ENCODE results near the gene ADAMTS16.

ADAMTS16 gene

DNA sequence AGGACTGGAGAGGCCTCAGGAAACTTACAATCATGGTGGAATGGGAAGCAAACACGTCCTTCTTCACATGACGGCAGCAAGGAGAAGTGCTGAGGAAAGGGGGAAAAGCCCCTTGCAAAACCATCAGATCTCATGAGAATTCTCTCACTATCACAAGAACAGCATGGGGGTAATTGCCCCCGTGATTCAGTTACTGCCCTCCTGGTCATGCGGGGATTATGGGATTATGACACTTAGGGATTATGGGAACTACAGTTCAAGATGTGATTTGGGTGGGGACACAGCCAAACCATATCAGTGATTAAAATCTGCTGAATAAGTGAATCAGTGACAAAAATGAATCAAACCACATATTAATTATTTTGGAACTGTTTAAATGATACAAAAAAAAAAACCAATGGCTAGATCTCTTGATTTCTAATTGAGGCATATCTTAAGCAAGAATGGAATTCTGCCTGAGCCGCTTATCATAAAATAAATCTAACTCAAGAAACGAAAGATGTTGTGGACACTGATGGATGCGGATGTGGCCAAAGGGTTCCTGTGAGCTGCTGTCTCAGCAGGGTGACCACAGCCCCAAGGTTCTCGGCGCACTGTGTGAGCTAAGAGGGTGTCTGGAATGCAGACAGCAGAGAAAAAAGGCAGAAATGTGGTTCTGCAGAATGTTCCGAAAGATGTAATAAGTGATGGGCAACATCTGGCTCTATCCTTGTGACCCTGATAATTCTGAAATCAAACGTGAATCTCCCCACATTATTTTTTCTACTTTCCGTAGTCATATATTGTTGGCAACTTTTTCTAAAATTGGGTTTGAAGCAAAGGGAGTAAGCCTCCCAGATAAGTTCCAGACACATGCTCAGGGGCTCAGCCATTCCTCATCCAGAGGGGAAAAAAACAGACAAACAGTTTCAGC lies 175.2 kb downstream of the ADAMTS16 start:
- H3K9me3 ChIP-seq (ENCODE audit: low read depth, low read length), result no peaks in the 10 kb centered on the region
- no peak overlapping the region for H3K9ac ChIP-seq (ENCODE audit: insufficient read length)
- H3K27ac ChIP-seq, result no peak overlapping the region
- no peak for DNase-seq (ENCODE audit: low read depth, low spot score)
- no peak overlapping the region for H3K4me3 ChIP-seq
- no peaks in the 10 kb centered on the region for H3K36me3 ChIP-seq (ENCODE audit: insufficient read depth, low read length)
- TF ChIP-seq FOXP2 (optimal IDR thresholded peaks at IDR 0.05; ENCODE audit: control extremely low read depth, extremely low read length, insufficient read depth) (no peak), EZH2 (IDR thresholded peaks at IDR 0.05) (no peak), POLR2AphosphoS5 (IDR thresholded peaks at IDR 0.05; ENCODE audit: borderline replicate concordance, low read depth, low read length) (no peak)

DNA sequence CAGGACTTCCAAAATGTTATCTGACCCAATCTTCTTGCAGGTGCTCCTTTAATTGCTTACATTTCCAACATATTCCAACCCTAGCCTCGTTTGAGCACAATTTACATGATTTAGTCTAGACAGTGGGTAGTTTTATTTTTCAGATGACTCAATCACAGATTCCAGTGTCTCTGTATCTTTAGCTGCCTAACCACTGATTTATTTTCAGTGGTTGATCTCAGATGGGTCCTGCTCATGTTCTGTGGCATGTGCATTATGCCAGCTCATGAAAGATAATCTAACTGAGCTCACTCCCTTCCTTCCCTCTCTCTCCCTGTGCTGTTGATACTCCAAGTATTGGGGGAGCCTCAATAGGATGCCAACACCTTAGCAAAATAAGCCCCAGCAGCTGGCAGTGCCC lies 176.2 kb downstream of the ADAMTS16 start:
- no peak overlapping the region for H3K9ac ChIP-seq (ENCODE audit: insufficient read length)
- no peak overlapping the region for H3K4me3 ChIP-seq
- DNase-seq (ENCODE audit: low read depth, low spot score), result no peak
- no peaks in the 10 kb centered on the region for H3K36me3 ChIP-seq (ENCODE audit: insufficient read depth, low read length)
- no peaks in the 10 kb centered on the region for H3K9me3 ChIP-seq (ENCODE audit: low read depth, low read length)
- TF ChIP-seq FOXP2 (optimal IDR thresholded peaks at IDR 0.05; ENCODE audit: control extremely low read depth, extremely low read length, insufficient read depth) (no peak), EZH2 (IDR thresholded peaks at IDR 0.05) (no peak), POLR2AphosphoS5 (IDR thresholded peaks at IDR 0.05; ENCODE audit: borderline replicate concordance, low read depth, low read length) (no peak)
- H3K27ac ChIP-seq, result no peak overlapping the region

DNA sequence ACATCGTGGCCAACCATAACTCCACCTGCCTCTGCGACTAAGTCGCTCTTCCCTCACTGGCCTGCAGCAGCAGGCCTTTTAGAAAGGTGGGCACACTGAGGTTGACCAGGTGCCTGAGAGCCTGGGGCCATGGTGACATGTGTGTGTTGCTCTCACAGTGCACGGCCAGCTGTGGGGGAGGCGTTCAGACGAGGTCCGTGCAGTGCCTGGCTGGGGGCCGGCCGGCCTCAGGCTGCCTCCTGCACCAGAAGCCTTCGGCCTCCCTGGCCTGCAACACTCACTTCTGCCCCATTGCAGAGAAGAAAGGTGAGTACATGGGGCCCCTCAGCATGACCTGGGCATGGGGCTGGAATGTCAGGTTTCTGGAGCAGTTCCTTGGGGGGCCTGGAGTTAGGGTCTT lies 177.8 kb downstream of the ADAMTS16 start:
- H3K36me3 ChIP-seq (ENCODE audit: insufficient read depth, low read length), result no peaks in the 10 kb centered on the region
- no peak overlapping the region for H3K4me3 ChIP-seq
- no peak overlapping the region for H3K27ac ChIP-seq
- no peak for TF ChIP-seq FOXP2 (optimal IDR thresholded peaks at IDR 0.05; ENCODE audit: control extremely low read depth, extremely low read length, insufficient read depth)
- no peak for TF ChIP-seq POLR2AphosphoS5 (IDR thresholded peaks at IDR 0.05; ENCODE audit: borderline replicate concordance, low read depth, low read length)
- TF ChIP-seq EZH2 (IDR thresholded peaks at IDR 0.05), result no peak
- no peak for DNase-seq (ENCODE audit: low read depth, low spot score)
- H3K9ac ChIP-seq (ENCODE audit: insufficient read length), result no peak overlapping the region
- H3K9me3 ChIP-seq (ENCODE audit: low read depth, low read length), result no peaks in the 10 kb centered on the region

- no peak overlapping the region for H3K27ac ChIP-seq
- TF ChIP-seq POLR2AphosphoS5 (IDR thresholded peaks at IDR 0.05; ENCODE audit: borderline replicate concordance, low read depth, low read length) (no peak), EZH2 (IDR thresholded peaks at IDR 0.05) (no peak), FOXP2 (optimal IDR thresholded peaks at IDR 0.05; ENCODE audit: control extremely low read depth, extremely low read length, insufficient read depth) (no peak)
- no peak overlapping the region for H3K9ac ChIP-seq (ENCODE audit: insufficient read length)
- DNase-seq (ENCODE audit: low read depth, low spot score), result no peak
- H3K36me3 ChIP-seq (ENCODE audit: insufficient read depth, low read length), result no peaks in the 10 kb centered on the region
- no peaks in the 10 kb centered on the region for H3K9me3 ChIP-seq (ENCODE audit: low read depth, low read length)
- H3K4me3 ChIP-seq, result no peak overlapping the region
Observed at GRCh38 chr5:5318426-5319190, 178.5 kb downstream of the ADAMTS16 start.

DNA sequence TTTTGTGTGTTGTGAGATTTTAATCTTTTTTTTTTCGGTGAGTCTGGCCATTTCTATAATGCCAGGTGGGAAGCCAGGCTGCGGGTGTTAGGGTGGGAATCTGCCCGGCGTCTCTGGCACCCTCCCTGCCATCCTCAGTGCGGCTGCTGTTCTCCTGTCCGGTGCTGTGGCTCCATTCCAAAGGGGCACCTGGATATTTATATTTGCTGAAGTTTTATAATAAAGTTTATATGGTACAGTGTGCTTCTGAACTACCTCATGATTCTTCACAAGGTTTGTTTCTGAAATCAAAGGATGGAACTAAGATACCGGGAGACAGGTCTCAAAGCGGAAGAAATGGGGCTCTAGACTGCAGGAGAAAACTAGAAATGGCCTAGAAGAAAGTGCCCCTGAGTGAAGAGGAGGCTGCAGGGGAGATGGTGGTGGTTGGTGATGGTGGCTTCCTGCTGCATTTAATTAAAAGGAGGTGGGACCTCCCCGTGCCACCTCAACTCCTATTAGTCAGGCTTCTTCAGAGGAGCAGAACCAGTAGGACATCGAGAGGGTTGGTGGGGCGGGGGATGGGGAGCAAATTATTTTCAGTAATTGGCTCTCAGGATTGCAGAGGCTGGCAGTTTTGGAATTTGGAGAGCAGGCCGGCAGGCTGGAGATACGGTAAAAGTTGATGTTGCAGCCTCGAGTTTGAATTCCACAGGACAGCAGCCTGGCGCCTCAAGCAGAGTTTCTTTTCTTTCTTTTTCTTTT lies 180.1 kb downstream of the ADAMTS16 start:
- DNase-seq (ENCODE audit: low read depth, low spot score), result no peak
- no peak overlapping the region for H3K27ac ChIP-seq

GRCh38 chr5:5321137-5321536 lies 181.0 kb downstream of the ADAMTS16 start:
- H3K9me3 ChIP-seq (ENCODE audit: low read depth, low read length), result no peaks in the 10 kb centered on the region
- no peak overlapping the region for H3K9ac ChIP-seq (ENCODE audit: insufficient read length)
- no peaks in the 10 kb centered on the region for H3K36me3 ChIP-seq (ENCODE audit: insufficient read depth, low read length)
- no peak overlapping the region for H3K4me3 ChIP-seq
- TF ChIP-seq FOXP2 (optimal IDR thresholded peaks at IDR 0.05; ENCODE audit: control extremely low read depth, extremely low read length, insufficient read depth), result no peak
- TF ChIP-seq POLR2AphosphoS5 (IDR thresholded peaks at IDR 0.05; ENCODE audit: borderline replicate concordance, low read depth, low read length), result no peak
- TF ChIP-seq EZH2 (IDR thresholded peaks at IDR 0.05), result no peak
- H3K27ac ChIP-seq, result no peak overlapping the region
- DNase-seq (ENCODE audit: low read depth, low spot score), result no peak

More for the DNA sequence above, 180.1 kb downstream of the ADAMTS16 start:
- no peak overlapping the region for H3K4me3 ChIP-seq
- no peak overlapping the region for H3K9ac ChIP-seq (ENCODE audit: insufficient read length)
- TF ChIP-seq POLR2AphosphoS5 (IDR thresholded peaks at IDR 0.05; ENCODE audit: borderline replicate concordance, low read depth, low read length) (no peak), FOXP2 (optimal IDR thresholded peaks at IDR 0.05; ENCODE audit: control extremely low read depth, extremely low read length, insufficient read depth) (no peak), EZH2 (IDR thresholded peaks at IDR 0.05) (no peak)
- H3K9me3 ChIP-seq (ENCODE audit: low read depth, low read length), result no peaks in the 10 kb centered on the region
- no peaks in the 10 kb centered on the region for H3K36me3 ChIP-seq (ENCODE audit: insufficient read depth, low read length)

GRCh38 chr5:5323551-5323950 lies 183.4 kb downstream of the ADAMTS16 start:
- no peak for DNase-seq (ENCODE audit: low read depth, low spot score)
- no peak overlapping the region for H3K27ac ChIP-seq
- no peak overlapping the region for H3K9ac ChIP-seq (ENCODE audit: insufficient read length)
- TF ChIP-seq FOXP2 (optimal IDR thresholded peaks at IDR 0.05; ENCODE audit: control extremely low read depth, extremely low read length, insufficient read depth) (no peak), POLR2AphosphoS5 (IDR thresholded peaks at IDR 0.05; ENCODE audit: borderline replicate concordance, low read depth, low read length) (no peak), EZH2 (IDR thresholded peaks at IDR 0.05) (no peak)
- no peaks in the 10 kb centered on the region for H3K36me3 ChIP-seq (ENCODE audit: insufficient read depth, low read length)
- no peak overlapping the region for H3K4me3 ChIP-seq
- no peaks in the 10 kb centered on the region for H3K9me3 ChIP-seq (ENCODE audit: low read depth, low read length)
